GM19193 (cell line): ENCODE data around the gene ARHGEF4.

Source experiments
- POLR2A ChIP-seq: IDR thresholded peaks from 4 replicates; pipeline ENCODE4 v1.6.1; 2011; ENCODE audit not compliant: insufficient read depth, insufficient read length; ENCODE audit errors: extremely low read depth

Gene ARHGEF4

GRCh38 chr2:130837175-130837810, 579 bp downstream of the ARHGEF4 start:
- no peak for TF ChIP-seq POLR2A

- no peak for TF ChIP-seq POLR2A
These were observed 1.3 kb downstream of the ARHGEF4 start for GRCh38 chr2:130837811-130838565.

DNA sequence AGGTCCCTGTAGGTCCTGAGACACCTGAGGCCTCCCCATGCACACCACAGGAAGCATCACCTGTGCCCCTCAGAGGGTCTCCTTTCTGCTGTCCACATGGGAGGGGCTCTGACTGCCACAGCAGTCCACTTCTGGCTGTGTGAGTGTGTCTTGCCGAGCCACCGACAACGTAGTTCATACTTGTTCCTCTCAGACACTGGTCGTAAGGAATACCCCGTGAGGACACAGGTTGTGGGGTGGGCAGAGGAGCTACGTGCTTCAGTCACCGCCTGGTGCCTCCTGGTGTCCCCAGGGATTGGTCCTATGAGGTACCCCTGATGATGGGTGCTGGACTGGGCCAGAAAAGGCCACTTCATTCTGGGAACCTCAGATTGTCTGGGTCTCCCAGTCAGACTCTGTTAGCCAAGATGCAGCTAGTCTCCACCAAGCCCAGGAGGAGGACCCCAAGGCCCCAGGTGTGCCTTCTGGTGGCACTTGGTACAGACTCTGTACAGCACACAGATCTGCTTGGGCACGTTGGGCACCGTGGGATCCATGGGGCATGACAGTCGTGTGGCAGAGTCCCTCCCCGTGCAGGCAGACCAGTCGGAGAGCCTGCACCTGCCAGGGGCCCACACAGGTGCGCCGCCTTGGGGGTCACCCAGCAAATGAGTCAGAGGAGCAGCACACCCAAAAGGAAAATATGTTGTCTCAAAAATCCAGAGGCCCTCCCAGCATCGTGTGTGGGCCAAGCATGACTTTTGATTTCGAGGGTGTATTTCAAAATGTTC, 2.5 kb downstream of the ARHGEF4 start:
- no peak for TF ChIP-seq POLR2A

- TF ChIP-seq POLR2A, result no peak
These were observed 3.8 kb downstream of the ARHGEF4 start for GRCh38 chr2:130840506-130840905.

DNA sequence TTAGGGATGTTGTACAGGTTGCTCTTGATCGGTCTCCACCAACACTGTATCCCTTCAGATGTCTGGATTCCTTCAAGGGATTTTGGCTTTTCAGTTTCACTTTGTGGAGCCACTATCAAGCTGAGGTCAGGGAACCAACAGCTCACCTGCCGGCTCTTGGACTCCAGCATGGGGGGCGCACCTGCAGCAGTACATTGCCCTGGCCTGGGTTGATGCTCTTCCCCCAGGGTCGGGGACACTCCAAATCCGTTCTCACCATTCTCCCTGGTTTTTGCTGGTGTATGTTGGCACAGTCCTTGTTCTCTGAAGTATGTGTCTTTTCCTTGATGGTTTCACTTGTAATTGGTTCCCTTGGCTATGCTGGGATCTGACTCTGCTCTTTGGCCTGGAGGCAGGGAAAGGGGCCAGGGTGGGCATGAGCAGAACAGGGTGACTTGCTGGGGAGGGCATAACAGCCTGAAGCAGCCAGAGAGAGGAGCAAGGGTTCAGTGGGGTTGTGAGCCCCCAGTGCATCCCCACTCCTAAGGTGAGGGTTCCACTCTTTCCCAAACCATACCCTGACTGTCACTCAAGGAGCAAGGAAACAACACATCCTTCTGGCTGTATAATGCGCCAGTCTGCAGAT, 5.1 kb downstream of the ARHGEF4 start:
- TF ChIP-seq POLR2A, result no peak

DNA sequence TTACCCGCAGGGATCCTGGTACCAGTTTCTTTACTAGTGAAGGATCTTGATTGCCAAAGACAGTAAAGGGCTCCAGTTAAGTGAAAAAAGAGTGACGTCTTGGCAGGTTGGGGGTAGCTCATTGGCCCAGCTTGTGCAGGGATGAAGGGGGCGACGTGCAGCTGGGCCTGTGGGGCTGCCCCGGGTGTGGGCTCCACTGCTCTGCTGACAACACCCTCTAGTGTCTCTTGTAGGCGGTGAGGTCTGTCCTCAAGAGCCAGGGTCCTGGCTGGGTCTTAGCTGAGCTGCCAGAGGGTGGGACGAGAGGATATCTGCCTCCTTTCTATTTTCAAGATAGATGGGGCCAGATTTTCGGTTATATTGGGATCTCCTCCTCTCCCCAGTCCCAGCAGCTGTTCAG, 6.1 kb downstream of the ARHGEF4 start:
- no peak for TF ChIP-seq POLR2A

DNA sequence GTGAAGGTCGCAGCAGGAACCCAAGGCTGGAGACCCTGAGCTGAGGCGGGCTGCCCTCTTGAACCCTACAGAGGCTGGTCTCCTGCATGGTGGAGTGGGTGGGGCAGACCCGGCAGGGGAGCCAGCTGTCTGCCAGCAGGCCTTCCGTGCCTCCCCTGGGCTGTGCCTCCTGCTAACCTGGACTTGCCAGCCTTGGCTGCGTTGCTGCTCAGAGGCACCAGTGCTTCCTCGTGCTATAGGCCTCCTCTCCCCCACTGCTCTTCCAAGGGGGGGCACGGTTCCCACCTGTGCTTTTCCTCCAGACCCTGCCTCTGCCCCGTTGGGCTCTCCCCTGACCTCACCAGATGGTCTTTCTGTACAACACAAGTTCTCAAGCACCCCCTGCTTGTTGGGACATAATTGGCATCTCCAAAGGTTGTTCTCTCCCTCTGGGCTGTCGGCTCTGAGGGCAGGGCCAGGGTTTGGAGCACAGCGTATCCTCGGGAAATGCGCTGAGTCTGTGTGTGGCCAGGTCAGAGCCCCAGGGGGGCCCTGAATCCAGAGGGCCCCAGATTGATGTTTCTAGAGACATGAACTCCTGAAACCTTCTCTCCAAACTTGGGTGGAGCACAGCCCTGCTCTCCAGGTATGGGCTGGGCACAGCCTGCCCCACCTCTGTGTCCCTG, 6.7 kb downstream of the ARHGEF4 start:
- TF ChIP-seq POLR2A, result no peak

GRCh38 chr2:130844161-130844560, 7.4 kb downstream of the ARHGEF4 start:
- TF ChIP-seq POLR2A, result no peak

- TF ChIP-seq POLR2A, result no peak
These were observed 8.9 kb downstream of the ARHGEF4 start for GRCh38 chr2:130845505-130846085.

GRCh38 chr2:130846233-130846632, 9.5 kb downstream of the ARHGEF4 start:
- TF ChIP-seq POLR2A, result no peak

GRCh38 chr2:130846686-130847375, 10.1 kb downstream of the ARHGEF4 start:
- no peak for TF ChIP-seq POLR2A

DNA sequence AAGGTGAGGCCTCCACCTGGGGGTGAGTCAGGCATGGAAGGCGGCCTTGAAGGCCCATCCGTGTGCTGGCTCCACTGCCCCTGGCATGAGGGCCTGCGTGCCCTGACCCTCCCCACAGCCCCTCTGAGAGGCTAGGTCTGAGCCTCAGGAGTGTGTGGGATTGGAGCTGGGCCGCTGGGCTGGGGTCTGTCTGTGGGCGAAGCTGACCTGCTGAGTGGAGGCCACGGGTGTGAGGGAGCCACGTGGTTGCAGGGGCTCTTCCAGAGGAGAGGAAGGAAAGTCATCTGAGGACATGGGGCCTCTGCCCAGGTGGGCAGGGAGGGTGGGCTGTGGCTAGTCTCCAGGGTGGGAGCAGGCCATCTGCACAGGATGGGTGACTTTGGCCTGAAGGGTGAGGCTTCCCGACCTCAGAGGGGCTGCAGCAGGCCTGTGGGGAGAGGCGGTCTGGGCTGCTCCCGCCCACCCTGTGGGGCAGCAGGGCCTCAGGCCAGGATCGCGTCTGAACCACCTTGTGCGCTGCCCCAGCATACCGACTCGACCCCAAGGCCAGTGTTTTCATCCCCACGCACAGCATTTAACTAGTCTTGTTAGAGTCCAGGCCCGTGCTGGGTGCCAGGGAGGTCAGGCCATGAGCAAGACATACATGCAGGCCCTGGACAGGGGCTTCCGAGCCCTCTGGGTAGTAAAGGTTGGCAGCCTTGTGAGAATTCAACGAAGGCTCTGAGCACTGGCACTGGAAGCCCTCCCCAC, 11.2 kb downstream of the ARHGEF4 start:
- no peak for TF ChIP-seq POLR2A

DNA sequence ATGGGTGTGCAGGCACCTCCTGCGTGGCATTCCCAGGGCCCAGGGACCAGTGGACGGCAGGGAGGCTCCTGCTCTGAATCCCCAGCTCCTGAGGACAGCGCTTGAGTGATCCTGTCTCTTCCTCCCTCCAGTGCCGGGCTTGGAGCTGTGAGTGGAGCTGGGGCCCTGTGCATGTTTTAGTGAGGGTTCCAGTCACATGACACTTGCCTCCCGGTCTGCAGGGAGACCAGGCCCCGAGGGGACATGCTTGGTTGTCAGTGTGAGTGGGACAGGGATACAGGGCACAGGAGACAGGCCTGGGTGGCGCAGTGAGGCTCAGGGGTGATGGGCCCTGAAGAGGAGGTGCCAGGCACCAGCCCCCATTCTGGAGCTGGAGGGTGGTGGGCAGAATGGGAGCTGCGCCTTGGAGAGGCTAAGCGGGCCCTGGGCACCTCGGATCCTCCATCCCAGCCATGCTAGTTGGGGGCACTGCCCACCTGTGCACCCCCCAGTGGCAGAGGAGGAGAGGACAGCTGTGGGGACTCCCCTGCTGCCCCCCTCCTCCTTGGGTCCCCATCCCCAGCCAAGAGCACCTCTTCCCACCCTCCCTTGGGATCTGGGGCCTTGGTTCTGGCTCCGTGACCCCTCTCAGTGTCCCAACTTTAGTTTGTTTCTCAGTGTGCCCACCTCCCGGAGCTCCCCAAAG, 12.0 kb downstream of the ARHGEF4 start:
- no peak for TF ChIP-seq POLR2A
